Spleen (tissue), 11 donors: ENCODE measurements around the gene BACH2. TPM values are rescaled to one million over a fixed set of nuclear protein-coding genes. Genes with fewer than 3 reads are reported as not detected.

Experiments
- DNase-seq: peaks from one replicate; pipeline ENCODE4 v3.0.0-alpha.2; 2020
- H3K27ac ChIP-seq, 8 donors: fragments of 200-600 bp; sonication (generic) in 7 of 8; 1 replicate in 4 of 8; 2 replicates in 4 of 8; pipeline versions ENCODE4 v1.5.0 to v1.8.0; 2016 to 2021; ENCODE audit warnings: inconsistent platforms in 4 of 8, mild to moderate bottlenecking in 4 of 8, moderate library complexity in 1 of 8
- H3K27me3 ChIP-seq, 7 donors: fragments of 200-600 bp; sonication (generic) in 6 of 7; replicated peaks in 1 of 7; 1 replicate in 4 of 7; 2 replicates in 3 of 7; pipeline versions ENCODE4 v1.5.0 to v1.8.0; 2016 to 2021; ENCODE audit warnings: inconsistent platforms in 3 of 7, mild to moderate bottlenecking in 1 of 7
- H3K36me3 ChIP-seq, 6 donors: fragments of 200-600 bp; sonication (generic) in 5 of 6; 1 replicate in 4 of 6; 2 replicates in 2 of 6; pipeline versions ENCODE4 v1.5.0 to v1.8.0; 2016 to 2021; ENCODE audit warnings: inconsistent platforms in 2 of 6
- H3K4me1 ChIP-seq, 6 donors: fragments of 200-600 bp; sonication (generic) in 5 of 6; 1 replicate in 3 of 6; 2 replicates in 3 of 6; pipeline versions ENCODE4 v1.5.0 to v1.8.0; 2016 to 2021; ENCODE audit warnings: inconsistent platforms in 3 of 6
- H3K4me3 ChIP-seq, 8 donors: fragments of 200-600 bp; sonication (generic) in 7 of 8; 1 replicate in 4 of 8; 2 replicates in 4 of 8; pipeline versions ENCODE4 v1.5.0 to v1.8.0; 2016 to 2021; ENCODE audit warnings: inconsistent platforms in 4 of 8, mild to moderate bottlenecking in 4 of 8, moderate library complexity in 2 of 8
- H3K9me3 ChIP-seq, 8 donors: fragments of 200-600 bp; sonication (generic) in 7 of 8; 1 replicate in 4 of 8; 2 replicates in 4 of 8; pipeline versions ENCODE4 v1.5.0 to v1.8.0; 2016 to 2021; ENCODE audit warnings: inconsistent platforms in 4 of 8
- POLR2A ChIP-seq, 3 donors: fragments of 450-650 bp; IDR thresholded peaks; one replicate each; pipeline ENCODE4 v1.5.1; 2017; ENCODE audit warnings: antibody characterized with exemption in 3 of 3, mild to moderate bottlenecking in 1 of 3
- POLR2AphosphoS5 ChIP-seq, 3 donors: sonication (generic); formaldehyde crosslinking; IDR thresholded peaks; one replicate each; pipeline ENCODE4 v1.5.1; 2017; ENCODE audit warnings: antibody characterized with exemption in 3 of 3
- WGBS, 5 donors: extraction: QIAGEN DNeasy Blood & Tissue Kit in 3 of 5; methylation state at CpG; one replicate each; pipeline versions ENCODE4 v1.1.5 to v1.1.7; 2013 to 2018; 5-methylcytosine and 5-hydroxymethylcytosine counted together
- intact Hi-C: fragments of 100-400 bp; cut with DNase I; formaldehyde crosslinking; loops from one replicate; pipeline ENCODE4 v1.15.0; 2023; ENCODE audit warnings: low total_unique reads
- polyA plus RNA-seq, 3 donors: library from polyadenylated mRNA; stranded (reverse); fragments of 200-250 nt; gene quantifications; one replicate each; pipeline ENCODE4 v1.2.1, GENCODE V29; 2013
- total RNA-seq, 7 donors: library from RNA; depleted of rRNA in 3 of 7; stranded (reverse); fragments of >200 nt in 3 of 7; fragmentation: NEBNext Ultra II Directional in 4 of 7; extraction: Animal tissue kit (Norgen Biotek cat#: 25700) in 4 of 7; gene quantifications; one replicate each; pipeline versions ENCODE4 v1.1.0 to v1.2.1, GENCODE V29; 2016 to 2021
- TF ChIP-seq, protein P1 (sequence below), 11 experiments: fragments of 200-600 bp in 7 of 11; fragments of 450-650 bp in 4 of 11; sonication (generic) in 4 of 11; IDR thresholded peaks in 8 of 11; conservative IDR thresholded peaks in 3 of 11; 1 replicate in 7 of 11; 2 replicates in 4 of 11; pipeline versions ENCODE4 v1.4.0 to v1.8.0; 2016 to 2021; ENCODE audit warnings: antibody characterized with exemption in 11 of 11, inconsistent platforms in 4 of 11, mild to moderate bottlenecking in 1 of 11
- donor health status: healthy with polysubstance abuse.
- donor health status: DM: no; HTN: no; CAD: no; lungs with moderate emphysema.
- donor health status: DM: no; HTN: no; CAD: no.
- donor health status: Bipolar disorder and iron deficiency.
- donor health status: healthy.
- donor health status: DM: no; HTN: no; CAD: no.
- donor health status: DM: yes; HTN: yes; CAD: no.

The BACH2 gene
- total and polyA plus RNA-seq, 10 donors: 3.0 to 53.8 (median 32.3) TPM

DNA sequence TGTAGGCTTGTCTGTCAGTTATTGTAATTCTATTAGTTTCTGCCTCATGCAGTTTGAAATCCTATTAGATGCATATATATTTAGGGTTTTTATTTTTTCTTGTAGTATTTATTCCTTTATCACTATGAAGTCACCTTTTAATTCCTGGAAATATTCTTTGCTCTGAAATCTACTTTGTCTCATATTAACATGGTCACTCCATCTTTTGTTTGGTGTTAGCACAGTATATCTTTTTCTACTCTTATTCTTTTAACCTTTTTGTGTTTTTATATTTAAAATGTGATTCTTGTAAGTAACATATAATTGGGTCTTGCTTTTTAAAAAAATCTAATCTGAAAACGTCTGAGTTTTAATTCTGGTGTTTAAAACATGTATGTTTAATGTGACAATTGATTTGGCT is 280.8 kb downstream of the BACH2 start:
- Histone ChIP-seq H3K36me3 (no peaks in the 10 kb centered on the region), H3K27me3 (no peaks in the 10 kb centered on the region), H3K9me3 (no peaks in the 10 kb centered on the region), H3K4me3 (no peak overlapping the region), H3K27ac (no peak overlapping the region), H3K4me1 (peaks cover 0 to 4% (median 0%) of the 10 kb centered on the region in 6 donors)
- DNase-seq: no peak
- intact Hi-C loops: no loop called here
- WGBS, 5 donors: 75 to 92% (median 91%) methylated on average over 1 of the region's 1 CpG
- TF ChIP-seq, protein P1, sequence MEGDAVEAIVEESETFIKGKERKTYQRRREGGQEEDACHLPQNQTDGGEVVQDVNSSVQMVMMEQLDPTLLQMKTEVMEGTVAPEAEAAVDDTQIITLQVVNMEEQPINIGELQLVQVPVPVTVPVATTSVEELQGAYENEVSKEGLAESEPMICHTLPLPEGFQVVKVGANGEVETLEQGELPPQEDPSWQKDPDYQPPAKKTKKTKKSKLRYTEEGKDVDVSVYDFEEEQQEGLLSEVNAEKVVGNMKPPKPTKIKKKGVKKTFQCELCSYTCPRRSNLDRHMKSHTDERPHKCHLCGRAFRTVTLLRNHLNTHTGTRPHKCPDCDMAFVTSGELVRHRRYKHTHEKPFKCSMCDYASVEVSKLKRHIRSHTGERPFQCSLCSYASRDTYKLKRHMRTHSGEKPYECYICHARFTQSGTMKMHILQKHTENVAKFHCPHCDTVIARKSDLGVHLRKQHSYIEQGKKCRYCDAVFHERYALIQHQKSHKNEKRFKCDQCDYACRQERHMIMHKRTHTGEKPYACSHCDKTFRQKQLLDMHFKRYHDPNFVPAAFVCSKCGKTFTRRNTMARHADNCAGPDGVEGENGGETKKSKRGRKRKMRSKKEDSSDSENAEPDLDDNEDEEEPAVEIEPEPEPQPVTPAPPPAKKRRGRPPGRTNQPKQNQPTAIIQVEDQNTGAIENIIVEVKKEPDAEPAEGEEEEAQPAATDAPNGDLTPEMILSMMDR (IDR thresholded peaks at IDR 0.05 in 8 of 11, conservative IDR thresholded peaks at IDR 0.05 in 3 of 11): no peak
- TF ChIP-seq POLR2A (IDR thresholded peaks at IDR 0.05) (no peak), POLR2AphosphoS5 (IDR thresholded peaks at IDR 0.05) (no peak)

DNA sequence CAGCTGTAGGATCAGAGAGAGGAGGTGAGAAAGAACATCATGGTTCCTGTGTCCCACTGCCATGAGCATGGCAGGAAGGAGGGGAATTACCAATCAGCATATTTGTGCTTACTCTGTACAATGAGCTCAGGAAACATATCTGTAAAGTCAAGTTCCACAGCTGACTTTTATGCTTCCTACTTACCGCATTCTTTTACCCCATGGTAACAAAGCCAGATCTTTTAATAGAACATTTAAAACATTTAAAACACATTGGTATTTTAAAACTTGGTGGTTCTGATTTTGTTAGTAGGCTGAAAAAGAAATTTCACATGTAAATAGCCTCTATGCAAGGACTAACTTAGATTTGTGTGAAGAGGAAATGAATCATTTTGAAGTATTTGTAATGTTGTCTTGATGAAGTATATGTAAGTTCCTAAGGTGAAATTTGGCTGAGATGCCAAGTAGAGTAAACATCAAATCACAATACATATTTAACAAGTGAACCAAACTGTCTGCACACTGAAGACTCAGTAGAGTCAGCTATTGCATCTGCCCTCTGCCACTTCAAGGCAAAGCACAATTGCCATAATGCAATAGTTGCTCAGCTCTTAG is 287.6 kb downstream of the BACH2 start:
- intact Hi-C loops: no loop called here
- no peak overlapping the region for H3K27ac ChIP-seq
- no peaks in the 10 kb centered on the region for H3K27me3 ChIP-seq
- TF ChIP-seq POLR2AphosphoS5 (IDR thresholded peaks at IDR 0.05): no peak
- TF ChIP-seq, protein P1 (IDR thresholded peaks at IDR 0.05 in 8 of 11, conservative IDR thresholded peaks at IDR 0.05 in 3 of 11): no peak
- TF ChIP-seq POLR2A (IDR thresholded peaks at IDR 0.05): no peak
- H3K36me3 ChIP-seq: peaks cover 0 to 44% (median 9%) of the 10 kb centered on the region in 6 donors
- WGBS, 5 donors: 32 to 45% (median 34%) methylated on average over 1 of the region's 1 CpG
- H3K4me3 ChIP-seq: no peak overlapping the region
- H3K9me3 ChIP-seq: no peaks in the 10 kb centered on the region
- DNase-seq: no peak
- peaks cover 0 to 14% (median 0%) of the 10 kb centered on the region in 6 donors for H3K4me1 ChIP-seq

DNA sequence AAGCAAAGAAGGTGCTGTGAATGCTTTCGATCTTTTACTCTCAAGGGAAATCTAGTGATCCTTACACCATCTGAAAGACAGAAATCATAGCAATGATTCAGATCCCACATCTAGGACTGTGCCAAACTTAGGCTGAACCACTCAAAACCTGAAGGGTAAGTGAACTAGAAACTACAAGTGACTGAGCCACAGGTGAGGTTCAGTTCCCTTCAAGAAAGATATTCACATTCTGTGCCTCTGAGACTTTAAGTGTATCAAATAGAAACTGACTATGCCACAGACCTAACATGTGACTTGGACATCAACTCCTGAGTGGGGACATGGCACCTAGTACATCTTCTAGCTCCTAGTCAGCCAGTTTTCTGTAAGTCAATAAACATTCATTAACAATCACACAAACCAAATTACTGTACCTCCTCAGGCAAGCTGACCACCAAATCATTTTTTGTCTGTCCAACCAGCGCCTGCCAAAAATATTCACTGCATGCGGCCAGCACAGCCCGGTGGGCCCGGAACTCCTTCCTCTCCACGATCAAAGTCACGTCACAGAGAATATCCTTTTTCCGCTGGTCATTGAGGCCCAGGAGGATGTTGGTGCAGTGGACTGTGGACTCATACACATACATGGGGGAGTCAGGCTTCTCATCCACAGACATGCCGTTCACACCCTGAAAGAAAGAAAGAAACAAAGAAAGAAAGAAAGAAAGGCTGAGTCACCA is 288.3 kb downstream of the BACH2 start:
- Histone ChIP-seq H3K9me3 (no peaks in the 10 kb centered on the region), H3K36me3 (peaks cover 0 to 44% (median 9%) of the 10 kb centered on the region in 6 donors), H3K4me1 (peaks cover 0 to 14% (median 0%) of the 10 kb centered on the region in 6 donors), H3K4me3 (no peak overlapping the region), H3K27ac (no peak overlapping the region), H3K27me3 (no peaks in the 10 kb centered on the region)
- no peak for DNase-seq
- TF ChIP-seq POLR2AphosphoS5 (IDR thresholded peaks at IDR 0.05): no peak
- TF ChIP-seq, protein P1 (IDR thresholded peaks at IDR 0.05 in 8 of 11, conservative IDR thresholded peaks at IDR 0.05 in 3 of 11): no peak
- no peak for TF ChIP-seq POLR2A (IDR thresholded peaks at IDR 0.05)
- WGBS, 5 donors: 61 to 89% (median 83%) methylated on average over 9 of the region's 9 CpGs
- intact Hi-C loops: no loop called here
